Activated CD8-positive, alpha-beta memory T cell treated with anti-CD3 and anti-CD28 coated beads, Interleukin-2, amount 50 U/mL, for 48 hours (primary cell): ENCODE results near the gene FBXO44.
A peak's percentile ranks its signal among the peaks of the same experiment; 100 is the strongest.

ENCODE experiments used
- DNase-seq: peaks from one replicate; pipeline ENCODE4 v3.0.0-alpha.2; 2020

The FBXO44 gene

GRCh38 chr1:11640944-11641343 is 13.7 kb upstream of the FBXO44 start:
- no peak for DNase-seq

GRCh38 chr1:11641776-11642305 is 12.8 kb upstream of the FBXO44 start:
- DNase-seq, result no peak

GRCh38 chr1:11642418-11643017 is 12.2 kb upstream of the FBXO44 start:
- peak; percentile 83 for DNase-seq

GRCh38 chr1:11643782-11644181 is 10.9 kb upstream of the FBXO44 start:
- no peak for DNase-seq

- DNase-seq, result no peak
Measured at GRCh38 chr1:11645270-11645669, 9.4 kb upstream of the FBXO44 start.

- DNase-seq, result peak; percentile 92
Measured at GRCh38 chr1:11645670-11646265, 8.9 kb upstream of the FBXO44 start.

GRCh38 chr1:11646317-11646716 is 8.4 kb upstream of the FBXO44 start:
- DNase-seq, result no peak

- DNase-seq, result no peak
Measured at GRCh38 chr1:11647333-11647732, 7.3 kb upstream of the FBXO44 start.

- DNase-seq, result no peak
Measured at GRCh38 chr1:11648039-11648438, 6.6 kb upstream of the FBXO44 start.

GRCh38 chr1:11648732-11649158 is 5.9 kb upstream of the FBXO44 start:
- DNase-seq, result peak; percentile 74

- no peak for DNase-seq
Measured at GRCh38 chr1:11649237-11649623, 5.4 kb upstream of the FBXO44 start.

GRCh38 chr1:11649624-11650330 is 4.9 kb upstream of the FBXO44 start:
- no peak for DNase-seq

- DNase-seq, result peak; percentile 90
Measured at GRCh38 chr1:11650331-11650991, 4.2 kb upstream of the FBXO44 start.

GRCh38 chr1:11651017-11651416 is 3.7 kb upstream of the FBXO44 start:
- DNase-seq, result no peak

GRCh38 chr1:11652203-11652780 is 2.4 kb upstream of the FBXO44 start:
- DNase-seq, result no peak

GRCh38 chr1:11653101-11653860 is 1.4 kb upstream of the FBXO44 start:
- DNase-seq, result peak; percentile 49

- DNase-seq, result peak; percentile 48
Measured at GRCh38 chr1:11653861-11654136, 878 bp upstream of the FBXO44 start.

- peak; percentile 51 for DNase-seq
Measured at GRCh38 chr1:11654939-11655808, 497 bp downstream of the FBXO44 start.

- DNase-seq, result no peak
Measured at GRCh38 chr1:11657654-11658053, 3.0 kb downstream of the FBXO44 start.

GRCh38 chr1:11658542-11658941 is 3.9 kb downstream of the FBXO44 start:
- no peak for DNase-seq

GRCh38 chr1:11659748-11660147 is 5.1 kb downstream of the FBXO44 start:
- DNase-seq, result no peak

GRCh38 chr1:11661103-11661502 is 6.4 kb downstream of the FBXO44 start:
- no peak for DNase-seq
